DND-41 (cell line): Measurements from ENCODE around the gene TMEM138.

Experiments
- EZH2 ChIP-seq: IDR thresholded peaks from 3 replicates; pipeline ENCODE4 v1.6.1; 2012; ENCODE audit warnings: borderline replicate concordance, low read depth, mild to moderate bottlenecking, moderate library complexity, low read length, inconsistent platforms; ENCODE audit not compliant: severe bottlenecking
- TF ChIP-seq, protein P1 (sequence below): IDR thresholded peaks from 2 replicates; pipeline ENCODE4 v1.5.1; 2012; ENCODE audit warnings: borderline replicate concordance, low read length, moderate library complexity, mild to moderate bottlenecking; ENCODE audit not compliant: poor library complexity, severe bottlenecking; ENCODE audit errors: extremely low read depth

DNA sequence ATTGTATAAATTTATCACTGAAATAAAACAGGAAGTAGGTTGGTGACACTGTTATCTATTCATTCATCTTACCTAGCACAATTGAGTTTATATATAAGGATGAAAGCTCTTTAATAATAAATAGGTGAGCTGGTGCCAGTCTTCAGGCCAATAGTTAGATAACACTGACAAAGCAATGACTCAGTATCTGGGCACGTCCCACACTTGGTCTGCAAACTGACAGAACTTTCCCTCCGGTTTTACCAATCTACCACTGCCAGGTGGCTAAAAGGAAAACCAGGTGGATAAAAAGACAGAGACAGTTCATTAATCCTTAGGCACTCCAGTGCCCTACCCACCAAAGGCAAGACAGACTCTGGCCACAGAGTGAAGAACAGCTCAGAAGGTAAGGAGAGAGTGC is 46.9 kb upstream of the TMEM138 start:
- TF ChIP-seq EZH2 = no peak
- TF ChIP-seq, protein P1, sequence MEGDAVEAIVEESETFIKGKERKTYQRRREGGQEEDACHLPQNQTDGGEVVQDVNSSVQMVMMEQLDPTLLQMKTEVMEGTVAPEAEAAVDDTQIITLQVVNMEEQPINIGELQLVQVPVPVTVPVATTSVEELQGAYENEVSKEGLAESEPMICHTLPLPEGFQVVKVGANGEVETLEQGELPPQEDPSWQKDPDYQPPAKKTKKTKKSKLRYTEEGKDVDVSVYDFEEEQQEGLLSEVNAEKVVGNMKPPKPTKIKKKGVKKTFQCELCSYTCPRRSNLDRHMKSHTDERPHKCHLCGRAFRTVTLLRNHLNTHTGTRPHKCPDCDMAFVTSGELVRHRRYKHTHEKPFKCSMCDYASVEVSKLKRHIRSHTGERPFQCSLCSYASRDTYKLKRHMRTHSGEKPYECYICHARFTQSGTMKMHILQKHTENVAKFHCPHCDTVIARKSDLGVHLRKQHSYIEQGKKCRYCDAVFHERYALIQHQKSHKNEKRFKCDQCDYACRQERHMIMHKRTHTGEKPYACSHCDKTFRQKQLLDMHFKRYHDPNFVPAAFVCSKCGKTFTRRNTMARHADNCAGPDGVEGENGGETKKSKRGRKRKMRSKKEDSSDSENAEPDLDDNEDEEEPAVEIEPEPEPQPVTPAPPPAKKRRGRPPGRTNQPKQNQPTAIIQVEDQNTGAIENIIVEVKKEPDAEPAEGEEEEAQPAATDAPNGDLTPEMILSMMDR = no peak
